ENCODE data around the gene DTYMK. TPM values are rescaled to one million over a fixed set of nuclear protein-coding genes. Genes with fewer than 3 reads are reported as not detected.
"Not testable (repeated sequence)": the region's sequence is repeated elsewhere in the genome, so short reads cannot be mapped to it uniquely, and the experiment has no call there.

The DTYMK gene
- polyA plus RNA-seq, 4 donors, result 33.6 to 45.9 (median 35.6) TPM

DNA sequence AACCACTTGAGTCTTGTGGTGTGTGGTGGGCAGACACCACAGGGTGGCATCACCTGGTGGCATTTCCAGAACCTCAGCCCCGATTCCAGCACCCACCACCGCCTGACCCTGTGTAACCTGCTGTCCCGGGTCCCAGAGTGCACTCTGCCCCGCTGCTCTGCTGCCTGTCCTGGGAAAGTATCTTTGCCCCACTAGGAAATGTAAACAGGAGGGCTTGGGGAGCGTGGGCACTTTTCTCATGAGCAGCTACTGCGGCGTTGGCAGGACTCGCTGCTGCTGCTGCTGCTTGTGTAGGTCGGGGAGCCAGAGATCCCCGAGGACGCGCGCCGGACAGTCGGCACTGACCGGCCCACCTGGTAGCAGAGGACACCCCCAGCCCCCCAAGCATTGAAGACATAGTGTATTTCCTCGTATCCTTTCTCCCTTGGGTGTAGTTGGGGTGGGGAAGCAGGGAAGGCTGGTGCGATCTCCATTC is 13.4 kb downstream of the DTYMK start:
- no peak for DNase-seq (ENCODE audit: low read depth in 4 of 4, low spot score in 3 of 4)

DNA sequence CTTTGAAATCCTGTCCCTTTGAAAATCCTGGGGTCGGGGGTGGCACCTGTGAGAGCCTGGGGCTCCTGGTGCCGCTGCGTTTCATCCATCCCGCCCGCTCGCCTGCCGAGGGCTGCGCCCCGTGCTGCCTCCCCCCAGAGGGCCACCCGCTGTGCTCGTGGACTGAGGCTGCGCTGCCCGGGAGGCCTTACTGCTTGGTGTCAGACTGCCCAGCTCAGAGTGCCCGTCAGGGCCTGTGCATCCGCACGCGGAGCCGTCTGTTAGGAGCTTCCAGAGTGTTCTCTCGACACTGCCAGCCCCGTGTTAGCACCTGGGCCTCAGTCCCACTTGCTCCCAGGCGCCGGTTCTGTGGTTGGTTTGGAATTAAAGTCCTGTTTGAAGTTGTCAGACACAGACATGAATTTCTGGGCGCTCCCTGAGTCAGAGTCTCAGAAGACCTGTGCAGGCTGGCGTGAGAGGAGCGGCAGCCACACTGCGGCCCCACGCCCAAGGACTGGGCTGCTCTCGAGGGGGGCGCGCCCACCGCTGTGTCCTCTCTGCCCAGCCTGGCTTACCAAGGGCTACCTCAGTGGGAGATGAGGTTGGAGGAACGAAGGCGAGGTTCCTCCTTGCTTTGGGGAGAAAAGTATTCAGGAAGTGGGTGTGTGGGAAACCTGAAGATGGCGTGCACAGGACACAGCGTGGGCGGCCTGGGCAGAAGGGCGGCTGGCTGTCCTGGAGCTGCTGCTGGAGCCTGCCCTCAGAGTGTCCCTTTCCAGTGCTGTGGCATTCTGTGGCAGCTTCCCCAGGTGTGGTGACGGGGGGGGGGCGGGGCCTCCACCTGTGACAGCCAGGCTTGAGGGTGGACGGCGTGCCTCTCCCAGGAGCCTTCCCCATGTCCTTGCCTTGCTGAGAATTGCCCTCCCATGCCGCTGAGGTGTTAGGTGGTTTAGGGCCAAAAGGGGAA is 14.1 kb downstream of the DTYMK start:
- no peak for DNase-seq (ENCODE audit: low read depth in 4 of 4, low spot score in 3 of 4)

DNA sequence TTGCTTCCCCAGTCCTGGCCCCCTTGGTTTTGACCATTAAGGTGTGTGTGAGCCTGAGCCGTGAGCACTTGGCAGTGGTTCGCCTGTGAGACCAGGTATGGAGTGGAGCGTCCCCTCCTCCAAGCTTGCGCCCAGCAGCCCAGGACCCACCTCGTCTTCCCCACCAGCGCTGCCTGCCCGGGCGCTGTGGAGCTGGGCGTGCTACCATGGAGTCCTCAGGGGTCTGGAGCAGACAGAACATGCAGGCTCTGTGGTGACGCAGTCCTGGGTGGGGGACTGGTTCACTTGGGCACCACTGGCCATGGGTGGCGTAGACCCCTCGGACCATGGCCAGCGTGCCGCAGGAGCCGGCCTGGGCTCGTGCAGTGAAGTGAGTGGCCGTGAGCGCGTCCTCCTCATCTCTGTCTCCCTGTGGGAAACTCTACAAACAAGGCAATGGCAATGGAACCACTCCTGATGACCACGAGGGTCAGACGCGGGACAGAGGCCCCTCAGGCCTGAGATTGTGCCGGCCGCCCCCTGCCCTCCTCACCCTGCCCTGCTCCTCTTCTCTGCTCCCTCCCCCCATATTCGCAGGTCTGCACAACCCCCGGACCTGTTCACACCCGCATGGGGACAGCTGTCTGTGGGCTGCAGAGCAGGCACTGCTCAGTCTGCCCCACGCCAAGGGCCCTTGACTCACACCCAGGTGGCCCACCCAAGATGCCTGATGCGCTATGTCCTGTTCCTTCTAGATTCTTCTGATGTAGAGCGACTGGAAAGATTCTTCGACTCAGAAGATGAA is 15.0 kb downstream of the DTYMK start:
- DNase-seq (ENCODE audit: low read depth in 4 of 4, low spot score in 3 of 4), result no peak

DNA sequence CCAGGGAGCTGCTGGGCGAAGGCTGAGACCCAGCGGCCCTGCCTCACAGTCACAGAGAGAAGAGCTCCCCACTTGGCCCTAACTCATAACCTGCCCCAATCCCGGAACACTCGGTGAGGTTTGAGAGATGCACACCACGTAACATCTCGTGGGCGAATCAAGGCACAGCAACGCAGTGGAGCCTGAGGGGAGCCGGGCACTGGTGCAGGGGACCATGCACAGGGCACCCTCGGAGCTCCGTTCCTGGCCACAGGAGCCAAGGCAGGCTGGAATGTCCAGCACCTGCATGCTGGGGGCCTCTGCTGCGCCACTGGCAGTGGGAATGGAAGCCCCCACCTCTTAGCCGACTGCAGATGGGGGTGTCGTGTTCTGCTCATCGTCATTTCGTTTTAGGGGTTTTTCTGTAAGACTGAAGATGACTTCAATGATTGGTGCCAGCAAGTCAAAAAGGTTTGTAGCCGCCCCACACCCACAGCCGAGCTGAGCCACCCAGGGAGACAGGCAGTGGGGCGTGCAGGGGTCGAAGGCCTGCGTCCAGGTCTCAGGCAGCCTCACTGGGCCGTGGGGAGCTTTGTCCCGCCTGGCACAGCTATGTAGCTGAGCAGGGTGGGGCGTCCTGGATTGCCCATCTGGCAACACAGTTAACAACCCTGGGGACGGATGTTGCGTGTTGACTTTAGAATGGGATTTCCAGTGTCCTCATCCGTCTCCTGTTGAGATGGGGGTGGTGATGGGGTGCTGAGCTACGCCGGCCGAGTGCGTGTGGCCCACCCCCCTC is 16.1 kb downstream of the DTYMK start:
- no peak for DNase-seq (ENCODE audit: low read depth in 4 of 4, low spot score in 3 of 4)

DNA sequence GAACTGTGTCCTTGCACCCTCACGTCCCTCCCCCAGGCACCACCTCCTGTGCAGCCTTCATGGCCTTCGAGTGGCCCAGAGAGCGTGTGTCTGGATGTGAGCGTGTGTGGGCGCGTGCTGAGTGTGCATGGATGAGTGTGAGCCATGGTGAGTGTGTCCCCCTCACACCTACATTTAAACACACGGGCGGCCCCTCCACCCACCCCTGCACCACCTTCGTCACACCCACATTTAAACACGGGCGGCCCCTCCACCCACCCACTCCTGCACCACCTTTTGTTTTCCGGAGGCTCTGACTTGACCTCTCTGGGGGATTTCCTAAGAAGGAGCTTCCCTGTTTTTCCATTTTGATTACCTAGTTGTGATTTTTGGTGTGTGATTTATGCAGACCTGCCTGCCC is 17.8 kb downstream of the DTYMK start:
- no peak for DNase-seq (ENCODE audit: low read depth in 4 of 4, low spot score in 3 of 4)

DNA sequence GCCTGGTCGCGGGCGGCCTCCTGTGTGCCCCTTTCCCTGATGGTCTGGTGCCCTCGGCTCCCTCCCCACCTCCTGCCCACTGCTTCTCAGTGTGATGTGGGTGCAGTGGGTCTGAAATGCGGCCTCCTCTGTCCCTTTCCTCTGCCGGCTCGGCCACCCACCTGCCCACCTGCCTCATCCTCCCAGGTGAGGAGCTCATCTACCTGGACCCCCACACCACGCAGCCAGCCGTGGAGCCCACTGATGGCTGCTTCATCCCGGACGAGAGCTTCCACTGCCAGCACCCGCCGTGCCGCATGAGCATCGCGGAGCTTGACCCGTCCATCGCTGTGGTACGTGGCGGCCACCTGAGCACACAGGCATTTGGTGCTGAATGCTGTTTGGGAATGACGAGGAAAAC is 18.3 kb downstream of the DTYMK start:
- DNase-seq (ENCODE audit: low read depth in 4 of 4, low spot score in 3 of 4), result no peak

DNA sequence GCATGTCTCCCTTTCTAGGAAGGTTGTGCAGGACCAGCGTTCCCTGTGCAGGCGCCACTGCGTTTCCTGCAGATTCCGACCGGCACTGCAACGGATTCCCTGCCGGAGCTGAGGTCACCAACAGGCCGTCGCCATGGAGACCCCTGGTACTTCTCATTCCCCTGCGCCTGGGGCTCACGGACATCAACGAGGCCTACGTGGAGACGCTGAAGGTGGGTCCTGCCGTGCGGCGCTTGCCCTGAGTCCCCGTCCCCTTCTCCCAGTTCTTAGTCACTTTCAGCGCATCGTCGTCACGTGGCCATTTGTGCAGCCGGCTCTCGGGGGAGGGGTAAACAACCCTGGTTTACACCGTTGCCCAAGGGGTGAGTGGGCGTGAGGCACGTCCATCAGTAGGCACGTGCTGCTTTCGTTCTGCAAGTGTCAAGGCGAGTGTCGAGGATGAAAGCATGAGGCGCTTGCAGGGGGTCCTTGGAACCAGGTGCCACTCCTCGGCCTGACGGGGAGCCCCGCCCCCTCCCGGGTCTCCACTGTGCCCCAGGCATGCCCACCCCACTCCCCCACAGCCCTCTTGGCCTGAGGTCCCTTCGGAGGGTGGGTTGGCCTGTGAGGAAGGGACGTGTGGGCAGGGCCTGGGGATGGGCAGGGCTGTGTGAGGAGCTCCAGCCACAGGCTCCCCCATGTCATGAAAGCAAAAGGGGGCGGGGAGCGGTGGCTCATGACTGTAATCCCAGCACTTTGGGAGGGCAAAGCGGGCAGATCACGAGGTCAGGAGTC is 19.8 kb downstream of the DTYMK start:
- peak in 2 of 4 donors; percentile 36 to 46 for DNase-seq (ENCODE audit: low read depth in 4 of 4, low spot score in 3 of 4)

DNA sequence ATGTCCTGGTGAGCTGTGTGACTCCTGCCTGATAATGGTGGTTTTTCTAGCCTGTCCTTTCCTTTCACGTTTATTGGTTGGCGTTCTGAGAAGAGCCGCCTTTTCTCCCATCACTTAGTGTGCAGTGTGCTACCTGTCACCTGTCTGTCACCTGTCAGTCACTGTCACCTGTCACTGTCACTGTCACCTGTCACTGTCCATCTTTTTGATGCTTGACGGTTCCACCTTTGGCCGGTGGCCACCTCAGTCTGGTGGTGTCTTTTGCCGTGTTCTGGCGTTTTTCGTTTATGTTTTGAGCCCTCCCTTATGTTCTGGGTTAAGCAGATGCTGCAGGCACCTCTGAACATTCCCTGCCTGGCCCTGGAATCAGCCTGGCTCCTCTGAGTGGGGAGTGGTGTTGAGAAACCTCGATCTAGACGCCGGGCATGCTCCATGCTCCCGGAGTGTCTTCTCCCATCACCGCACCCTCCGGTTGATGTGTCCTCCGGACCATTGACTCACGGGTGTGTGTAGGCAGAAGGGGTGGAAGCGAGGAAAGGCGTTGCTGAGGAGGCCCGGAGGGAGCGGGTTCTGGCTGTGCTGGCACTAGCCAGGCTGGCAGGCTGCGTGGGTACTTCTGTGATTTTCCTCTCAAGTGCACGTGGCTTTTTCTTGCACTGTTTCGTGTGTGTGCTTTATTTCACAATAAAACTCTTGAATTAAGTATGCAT is 20.7 kb downstream of the DTYMK start:
- DNase-seq (ENCODE audit: low read depth in 4 of 4, low spot score in 3 of 4), result no peak

DNA sequence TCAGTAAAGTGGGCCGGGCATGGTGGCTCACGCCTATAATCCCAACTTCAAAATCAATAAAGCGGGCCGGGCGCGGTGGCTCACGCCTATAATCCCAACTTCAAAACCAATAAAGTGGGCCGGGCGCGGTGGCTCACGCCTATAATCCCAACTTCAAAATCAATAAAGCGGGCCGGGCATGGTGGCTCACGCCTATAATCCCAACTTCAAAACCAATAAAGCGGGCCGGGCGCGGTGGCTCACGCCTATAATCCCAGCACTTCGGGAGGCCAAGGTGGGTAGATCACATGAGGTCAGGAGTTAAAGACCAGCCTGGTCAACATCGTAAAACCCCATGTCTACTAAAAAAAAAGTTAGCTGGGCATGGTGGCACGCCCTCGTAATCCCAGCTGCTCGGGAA is 23.9 kb downstream of the DTYMK start:
- not testable (repeated sequence) for DNase-seq (ENCODE audit: low read depth in 4 of 4, low spot score in 3 of 4)

DNA sequence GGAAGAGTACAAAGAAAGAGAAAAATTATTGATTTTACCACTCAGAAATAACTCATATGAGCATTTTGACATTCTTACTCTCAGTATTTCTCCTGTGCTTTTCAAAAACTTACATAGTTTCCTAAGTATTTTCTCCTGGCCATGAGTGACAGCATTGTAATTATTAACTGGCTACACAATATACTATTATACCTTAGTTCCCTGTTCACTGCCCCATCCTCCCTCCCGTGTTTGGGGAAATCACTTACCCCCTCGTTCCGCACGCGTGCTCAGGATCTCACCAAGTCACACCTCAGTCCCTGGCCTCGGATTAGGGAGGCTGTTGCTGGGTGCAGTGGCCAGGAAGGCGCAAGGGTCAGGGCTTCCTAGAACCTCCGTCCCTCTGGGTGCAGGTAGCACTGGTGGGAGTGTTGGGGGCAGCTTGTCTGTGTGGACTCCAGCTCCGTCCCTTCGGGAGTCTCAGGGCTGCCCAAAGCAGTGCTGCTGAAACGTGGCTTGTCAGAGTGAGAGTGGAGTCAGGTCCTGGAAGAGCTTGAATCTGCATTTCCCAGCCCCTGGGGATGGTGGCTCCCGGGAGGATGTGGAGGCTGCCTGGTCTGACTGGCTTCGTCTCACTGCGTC is 25.9 kb downstream of the DTYMK start:
- DNase-seq (ENCODE audit: low read depth in 4 of 4, low spot score in 3 of 4), result no peak

DNA sequence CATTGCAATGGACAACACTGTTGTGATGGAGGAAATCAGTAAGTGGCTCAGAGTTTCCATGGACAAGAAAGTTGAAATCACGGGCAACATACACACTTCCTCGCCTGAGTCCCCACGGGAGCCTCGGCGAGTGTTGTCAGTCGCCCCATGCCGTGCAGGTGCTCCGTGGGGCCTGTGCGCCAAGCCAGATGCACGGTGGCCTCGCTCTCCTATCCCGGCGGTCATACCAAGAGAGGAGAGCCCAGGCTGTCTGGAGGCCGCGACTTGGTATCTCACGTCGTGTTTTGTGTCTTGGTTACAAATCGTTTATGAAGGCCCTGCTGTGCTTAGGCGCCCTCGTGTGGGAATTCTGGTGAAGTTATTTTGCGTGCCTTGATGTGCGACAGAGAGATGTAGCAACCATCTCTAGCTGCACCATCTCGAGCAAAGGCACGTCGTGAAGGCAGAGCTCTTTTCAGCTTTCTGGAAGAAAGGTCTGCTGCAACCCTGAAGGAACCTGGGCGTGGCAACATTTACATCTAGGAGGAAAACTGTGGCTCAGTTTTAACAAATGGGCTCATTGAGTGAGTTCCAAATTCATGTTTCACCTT is 27.4 kb downstream of the DTYMK start:
- peak in 2 of 4 donors; percentile 50 to 56 for DNase-seq (ENCODE audit: low read depth in 4 of 4, low spot score in 3 of 4)

DNA sequence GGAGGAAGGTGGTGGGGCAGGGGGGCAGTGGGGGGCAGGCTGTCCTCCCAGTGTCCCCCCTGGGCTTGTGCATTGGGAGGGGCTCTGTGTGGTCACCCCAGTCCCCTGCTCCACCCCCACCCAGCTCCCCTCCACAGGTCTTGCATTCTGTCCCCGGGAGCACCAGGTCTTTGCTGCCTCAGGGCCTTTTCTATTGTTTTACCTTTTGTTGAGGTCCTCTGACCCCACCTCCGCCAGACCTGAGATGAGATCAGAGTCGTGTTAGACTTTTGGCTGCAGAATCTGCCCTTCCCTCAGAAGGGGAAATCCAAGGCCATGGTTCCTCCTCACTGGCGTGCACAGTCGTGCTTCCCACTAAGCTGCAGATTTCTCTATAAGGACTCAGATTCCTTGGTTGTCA is 28.3 kb downstream of the DTYMK start:
- no peak for DNase-seq (ENCODE audit: low read depth in 4 of 4, low spot score in 3 of 4)

DNA sequence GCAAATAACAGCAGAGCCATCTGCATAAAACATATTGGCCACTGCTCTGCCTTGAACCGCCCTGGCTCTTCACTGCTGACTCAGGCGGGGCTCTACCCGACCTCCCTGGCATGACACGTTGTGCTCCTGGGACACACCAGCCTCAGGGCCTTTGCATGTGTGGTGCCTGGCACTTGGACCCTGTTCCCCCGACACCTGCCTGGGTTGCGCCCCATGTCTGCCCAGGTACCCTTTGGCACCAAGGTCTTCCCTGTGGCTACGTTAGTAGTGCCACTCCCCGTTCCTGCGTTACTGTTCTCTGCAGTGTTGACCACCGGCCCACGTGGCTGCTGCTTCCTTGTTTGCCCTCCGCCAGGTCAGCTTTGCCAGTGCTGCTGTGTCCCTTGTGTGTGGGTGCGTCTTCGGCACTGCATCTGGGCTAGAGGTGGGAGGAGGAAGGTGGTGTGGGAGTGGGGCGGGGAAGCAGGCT is 28.8 kb downstream of the DTYMK start:
- no peak for DNase-seq (ENCODE audit: low read depth in 4 of 4, low spot score in 3 of 4)

DNA sequence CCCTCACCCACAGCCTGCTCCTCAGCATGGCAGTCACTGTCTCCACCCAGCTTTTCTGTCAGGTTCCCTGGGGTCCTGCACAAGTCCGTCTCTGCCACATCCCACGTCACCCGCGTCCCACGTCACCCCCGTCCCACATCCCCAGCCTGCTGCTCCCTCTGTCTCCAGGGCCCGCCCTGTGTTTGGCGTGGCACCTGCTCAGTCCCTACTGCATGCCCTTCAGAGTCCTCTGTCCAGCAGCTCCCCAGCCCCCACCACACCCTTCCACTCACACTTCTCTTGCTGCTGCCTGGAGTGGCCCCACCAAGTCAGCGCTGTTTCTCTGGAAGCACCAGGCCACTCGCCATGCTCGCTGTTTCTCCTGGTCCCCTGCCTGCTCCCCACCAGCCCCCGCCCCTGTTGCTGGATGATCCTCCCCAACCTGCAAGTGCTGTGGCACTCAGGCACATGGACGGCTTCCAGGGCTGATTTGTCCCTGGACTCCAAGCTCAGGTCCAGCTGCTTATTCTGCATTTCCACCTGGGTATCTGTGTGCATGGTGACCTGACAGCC is 30.3 kb downstream of the DTYMK start:
- DNase-seq (ENCODE audit: low read depth in 4 of 4, low spot score in 3 of 4), result no peak

DNA sequence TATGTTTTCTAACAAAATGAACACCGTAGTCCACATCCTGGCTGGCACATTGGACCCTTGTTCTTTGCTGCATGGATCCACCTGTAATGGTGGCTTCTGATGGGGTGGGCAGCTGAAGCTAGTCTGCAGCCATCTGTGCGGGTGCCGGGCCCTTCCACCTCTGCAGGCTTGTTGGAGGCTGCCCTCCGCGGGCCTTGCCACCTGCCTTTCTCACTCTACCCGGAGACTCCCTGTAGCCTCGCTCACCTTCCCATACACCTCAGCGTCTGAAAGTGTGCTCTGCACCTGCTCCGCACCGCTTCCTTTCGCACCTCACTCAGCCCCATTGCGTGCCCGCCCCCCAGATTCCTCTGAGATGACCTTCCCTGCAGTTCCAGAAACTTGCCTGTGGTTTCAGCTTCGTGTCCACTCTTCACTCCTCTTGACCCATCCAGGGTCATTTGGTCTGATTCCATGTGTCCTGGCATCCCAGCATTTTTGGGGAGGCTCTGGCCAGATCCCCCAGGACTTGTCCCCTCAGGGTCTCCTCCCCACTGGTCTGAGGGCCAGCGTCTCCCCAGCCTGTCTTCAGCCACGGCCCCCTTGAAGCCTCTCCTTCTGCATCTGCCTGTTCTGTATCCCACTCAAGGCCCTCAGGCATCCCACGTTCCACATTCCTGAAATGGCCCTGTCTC is 31.0 kb downstream of the DTYMK start:
- DNase-seq (ENCODE audit: low read depth in 4 of 4, low spot score in 3 of 4), result no peak

DNA sequence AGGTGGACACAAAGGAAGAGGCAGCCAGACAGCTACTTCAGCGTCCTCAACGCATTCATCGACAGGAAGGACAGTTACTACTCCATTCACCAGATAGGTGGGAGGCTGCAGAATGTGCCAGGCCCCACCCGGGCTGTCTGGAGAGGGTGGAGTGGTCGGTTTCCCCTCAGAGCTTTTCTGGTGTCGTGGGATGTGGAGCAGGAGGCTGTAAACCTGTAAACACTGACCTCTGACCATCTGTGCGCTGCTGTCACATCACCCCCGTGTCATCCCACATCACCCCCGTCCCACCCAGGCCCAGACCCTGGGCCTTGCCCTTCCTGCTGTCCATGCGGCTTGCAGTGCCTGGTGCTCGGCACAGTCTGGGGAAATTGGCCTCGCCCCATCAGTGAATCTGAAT is 32.1 kb downstream of the DTYMK start:
- DNase-seq (ENCODE audit: low read depth in 4 of 4, low spot score in 3 of 4), result no peak

DNA sequence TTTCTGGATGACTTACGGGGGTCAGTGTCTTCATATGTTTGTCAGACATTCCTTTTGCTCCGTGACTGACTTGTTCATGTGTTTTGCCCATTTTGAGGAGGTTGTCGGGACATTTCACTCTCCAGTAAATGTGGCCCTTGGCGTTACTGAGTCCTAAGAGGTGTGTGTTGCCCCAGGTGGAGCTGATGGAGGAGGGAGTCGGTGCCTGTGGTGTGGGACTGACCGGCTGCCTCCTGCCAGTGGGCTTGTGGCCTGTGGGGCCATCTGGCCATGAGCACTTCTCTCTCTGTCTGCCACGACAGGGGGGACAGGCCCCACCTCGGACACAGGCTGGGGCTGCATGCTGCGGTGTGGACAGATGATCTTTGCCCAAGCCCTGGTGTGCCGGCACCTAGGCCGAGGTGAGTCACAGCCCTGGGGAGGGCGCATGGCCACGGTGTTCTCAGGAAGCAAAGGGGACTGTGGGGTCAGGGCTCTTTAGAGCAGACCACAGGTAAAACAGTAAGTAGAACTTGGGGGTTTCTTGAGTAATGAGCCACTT is 33.3 kb downstream of the DTYMK start:
- no peak for DNase-seq (ENCODE audit: low read depth in 4 of 4, low spot score in 3 of 4)
